ENCODE results near the gene HDAC9.

The HDAC9 gene

GRCh38 chr7:18526368-18526878, 30.9 kb downstream of the HDAC9 start:
- no peak for DNase-seq (ENCODE audit: low spot score)

GRCh38 chr7:18529239-18529638, 33.7 kb downstream of the HDAC9 start:
- DNase-seq (ENCODE audit: low spot score) = no peak

GRCh38 chr7:18530224-18531179, 35.0 kb downstream of the HDAC9 start:
- DNase-seq (ENCODE audit: low spot score) = no peak

- DNase-seq (ENCODE audit: low spot score) = no peak
Observed at GRCh38 chr7:18531539-18531938, 36.0 kb downstream of the HDAC9 start.

- DNase-seq (ENCODE audit: low spot score) = no peak
Observed at GRCh38 chr7:18532813-18533212, 37.3 kb downstream of the HDAC9 start.

- no peak for DNase-seq (ENCODE audit: low spot score)
Observed at GRCh38 chr7:18534481-18534880, 38.9 kb downstream of the HDAC9 start.

GRCh38 chr7:18535810-18536415, 40.4 kb downstream of the HDAC9 start:
- DNase-seq (ENCODE audit: low spot score) = no peak

GRCh38 chr7:18536486-18536885, 40.9 kb downstream of the HDAC9 start:
- no peak for DNase-seq (ENCODE audit: low spot score)

GRCh38 chr7:18538554-18539250, 43.2 kb downstream of the HDAC9 start:
- no peak for DNase-seq (ENCODE audit: low spot score)

- no peak for DNase-seq (ENCODE audit: low spot score)
Observed at GRCh38 chr7:18540396-18540795, 44.8 kb downstream of the HDAC9 start.

- no peak for DNase-seq (ENCODE audit: low spot score)
Observed at GRCh38 chr7:18541181-18541870, 45.8 kb downstream of the HDAC9 start.

GRCh38 chr7:18541871-18542212, 46.3 kb downstream of the HDAC9 start:
- DNase-seq (ENCODE audit: low spot score) = no peak

GRCh38 chr7:18546576-18546975, 51.0 kb downstream of the HDAC9 start:
- no peak for DNase-seq (ENCODE audit: low spot score)

GRCh38 chr7:18547509-18548187, 52.1 kb downstream of the HDAC9 start:
- no peak for DNase-seq (ENCODE audit: low spot score)

GRCh38 chr7:18548534-18548933, 53.0 kb downstream of the HDAC9 start:
- DNase-seq (ENCODE audit: low spot score) = no peak

- DNase-seq (ENCODE audit: low spot score) = no peak
Observed at GRCh38 chr7:18550574-18550973, 55.0 kb downstream of the HDAC9 start.

- no peak for DNase-seq (ENCODE audit: low spot score)
Observed at GRCh38 chr7:18552316-18552916, 56.9 kb downstream of the HDAC9 start.

GRCh38 chr7:18552943-18553604, 57.5 kb downstream of the HDAC9 start:
- DNase-seq (ENCODE audit: low spot score) = no peak

- DNase-seq (ENCODE audit: low spot score) = no peak
Observed at GRCh38 chr7:18553605-18554003, 58.1 kb downstream of the HDAC9 start.

- DNase-seq (ENCODE audit: low spot score) = no peak
Observed at GRCh38 chr7:18555120-18555519, 59.6 kb downstream of the HDAC9 start.

- no peak for DNase-seq (ENCODE audit: low spot score)
Observed at GRCh38 chr7:18555968-18556367, 60.4 kb downstream of the HDAC9 start.

All from SW480 (cell line).